HG03460 (cell line): ENCODE measurements around the gene NMRK2.

Source experiments
- ATAC-seq: cut with Tn5 transposase; IDR thresholded peaks from one replicate; pipeline ENCODE4 v1.9.1; 2021; ENCODE audit not compliant: unreplicated experiment

NMRK2 gene

DNA sequence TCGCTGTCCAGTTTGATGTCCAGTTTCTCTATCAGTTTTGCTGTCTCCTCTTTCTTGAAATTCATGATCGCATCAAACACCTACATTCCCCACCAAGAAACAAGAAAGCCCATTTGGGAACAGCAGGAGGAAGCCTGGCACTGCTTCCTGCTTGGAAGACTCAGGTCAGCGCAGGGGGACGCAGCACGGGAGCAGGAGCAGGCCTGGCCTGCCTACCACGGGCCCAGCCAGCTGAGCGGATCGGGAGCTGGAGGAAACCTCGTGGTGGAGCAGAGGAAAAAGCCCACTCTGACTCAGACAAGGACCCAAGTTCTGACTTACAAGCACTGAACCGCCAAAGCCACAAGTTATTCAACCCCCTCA lies 48.5 kb downstream of the NMRK2 start:
- ATAC-seq = no peak

DNA sequence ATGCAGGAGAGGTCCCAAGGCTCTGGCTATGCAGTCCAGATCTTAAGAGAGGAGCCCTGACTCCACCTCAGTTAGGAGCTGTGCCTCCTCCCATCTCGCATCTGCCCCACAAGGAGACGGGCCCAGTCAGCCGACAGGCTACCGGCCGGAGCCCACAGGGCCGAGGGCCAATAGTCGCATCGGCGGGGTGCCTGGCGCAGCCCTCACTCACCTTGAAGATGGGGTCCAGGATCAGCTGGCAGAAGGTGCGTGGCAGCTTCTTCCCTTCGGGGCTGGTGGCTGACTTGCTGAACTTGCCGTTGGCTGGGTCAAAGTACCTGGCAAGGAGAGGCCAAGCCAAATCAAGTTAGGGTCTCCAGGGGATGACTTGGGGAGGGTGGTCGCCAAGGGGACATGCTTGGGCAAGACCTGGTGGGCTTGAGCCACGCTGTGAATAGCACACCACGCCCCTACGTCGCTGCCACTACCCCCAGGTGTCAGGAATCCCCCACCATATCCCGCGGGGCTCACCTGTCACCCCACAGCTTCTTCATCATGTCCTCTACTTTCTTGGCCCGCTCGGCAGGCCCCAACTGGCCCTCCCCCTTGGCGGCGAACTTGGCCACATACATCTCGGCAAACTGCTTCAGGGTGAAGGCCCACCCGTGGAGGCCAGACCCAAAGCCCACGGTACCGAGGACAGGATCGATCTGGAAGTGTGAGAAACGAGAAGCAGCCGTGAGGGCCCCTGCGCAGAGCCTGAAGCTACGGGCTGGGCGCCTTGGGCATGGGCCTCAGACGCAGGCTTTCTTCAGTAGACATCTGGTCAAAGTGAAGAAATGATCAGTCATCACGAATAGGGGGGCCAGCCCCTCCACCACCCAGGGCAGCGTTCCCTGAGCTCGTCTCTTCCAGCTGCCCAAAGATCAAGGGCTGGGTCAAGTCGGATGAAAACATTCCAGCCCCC lies 49.1 kb downstream of the NMRK2 start:
- ATAC-seq = no peak

DNA sequence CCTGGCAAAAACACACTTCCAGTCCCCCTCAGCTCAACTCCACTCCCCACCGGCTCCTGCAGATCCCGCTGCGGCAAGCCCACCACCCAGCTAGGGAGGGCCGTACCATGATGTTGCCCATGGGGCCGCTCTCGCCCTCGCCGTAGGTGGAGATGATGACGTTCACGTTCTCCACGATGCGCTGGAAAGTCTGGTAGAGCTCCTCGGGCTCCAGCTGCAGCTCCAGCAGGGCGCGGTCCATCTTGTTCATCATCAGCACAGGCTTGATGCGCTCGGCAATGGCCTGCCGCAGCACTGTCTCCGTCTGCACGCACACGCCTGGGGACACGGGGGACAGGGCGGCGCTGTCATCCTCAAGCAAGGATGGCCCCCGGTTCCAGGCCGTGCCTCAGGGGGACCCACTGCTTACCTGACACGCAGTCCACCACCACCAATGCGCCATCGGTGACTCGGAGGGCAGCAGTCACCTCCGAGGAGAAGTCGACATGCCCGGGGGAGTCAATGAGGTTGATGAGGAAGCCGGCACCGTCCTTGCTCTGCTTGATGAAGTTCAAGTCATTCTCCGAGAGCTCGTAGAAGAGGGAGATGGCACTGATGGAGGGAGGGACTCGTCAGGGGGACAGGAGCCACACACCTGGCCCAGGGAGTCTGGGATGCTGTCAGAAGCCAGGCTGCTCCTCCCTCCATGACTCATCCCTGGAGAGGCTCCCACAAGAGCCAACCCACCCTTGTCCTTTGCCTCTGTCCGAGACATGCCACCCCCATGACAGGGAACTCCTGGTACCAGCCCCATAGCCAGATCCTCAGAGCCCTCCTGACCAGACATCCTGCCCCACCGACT lies 50.1 kb downstream of the NMRK2 start:
- no peak for ATAC-seq

- ATAC-seq = no peak
Measured at GRCh38 chr19:3983542-3983914, 50.7 kb downstream of the NMRK2 start.

DNA sequence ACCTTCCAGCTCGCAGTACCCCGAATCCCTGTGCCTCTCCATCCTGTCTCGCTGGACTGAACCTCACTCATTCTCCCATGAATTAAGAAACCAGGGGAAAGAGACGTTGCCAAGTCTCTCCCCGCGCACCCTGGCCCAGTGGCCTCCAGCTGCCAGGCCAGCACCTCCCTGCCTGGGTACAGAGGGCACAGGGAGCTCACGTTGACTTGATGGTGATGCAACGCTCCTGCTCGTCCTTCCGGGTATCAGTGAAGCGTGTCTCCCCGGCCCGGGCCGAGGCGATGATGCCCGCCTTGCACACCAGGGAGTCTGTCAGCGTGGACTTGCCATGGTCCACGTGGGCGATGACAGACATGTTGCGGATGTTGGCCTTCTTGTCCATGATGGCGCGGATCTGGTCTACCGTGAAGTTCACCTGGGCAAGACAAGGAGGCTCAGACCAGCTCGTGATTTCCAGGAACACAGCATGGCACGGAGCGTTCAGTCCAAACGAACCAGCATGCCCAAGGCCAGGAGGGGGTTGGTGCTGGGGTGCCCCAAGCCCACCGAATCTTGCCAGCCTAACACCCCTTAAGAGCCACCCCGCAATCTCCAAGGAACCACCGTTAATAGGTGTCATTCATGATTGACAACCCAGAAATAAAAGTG lies 51.2 kb downstream of the NMRK2 start:
- ATAC-seq = no peak

DNA sequence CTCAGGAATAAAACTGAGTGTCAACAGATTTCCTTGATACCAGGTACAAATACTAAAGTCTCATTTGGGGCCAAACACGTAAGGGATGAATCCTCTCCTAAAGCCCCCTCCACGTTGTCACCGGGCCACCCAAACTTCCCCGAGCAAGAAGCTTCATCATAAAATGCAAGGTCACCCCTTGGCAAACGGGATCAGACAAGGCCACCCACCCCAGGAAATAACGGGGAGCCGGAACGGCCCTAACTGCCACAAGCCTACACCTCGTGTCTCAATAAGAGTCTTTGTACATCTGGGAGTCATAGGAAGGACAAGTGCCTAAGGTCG lies 51.7 kb downstream of the NMRK2 start:
- no peak for ATAC-seq

- no peak for ATAC-seq
Measured at GRCh38 chr19:3984908-3985642, 52.2 kb downstream of the NMRK2 start, which contains the start of gene EEF2. Gene EEF2 (minus strand): TSS chr19:3985463. CDS start chr19:3985380, 83 bp downstream.

DNA sequence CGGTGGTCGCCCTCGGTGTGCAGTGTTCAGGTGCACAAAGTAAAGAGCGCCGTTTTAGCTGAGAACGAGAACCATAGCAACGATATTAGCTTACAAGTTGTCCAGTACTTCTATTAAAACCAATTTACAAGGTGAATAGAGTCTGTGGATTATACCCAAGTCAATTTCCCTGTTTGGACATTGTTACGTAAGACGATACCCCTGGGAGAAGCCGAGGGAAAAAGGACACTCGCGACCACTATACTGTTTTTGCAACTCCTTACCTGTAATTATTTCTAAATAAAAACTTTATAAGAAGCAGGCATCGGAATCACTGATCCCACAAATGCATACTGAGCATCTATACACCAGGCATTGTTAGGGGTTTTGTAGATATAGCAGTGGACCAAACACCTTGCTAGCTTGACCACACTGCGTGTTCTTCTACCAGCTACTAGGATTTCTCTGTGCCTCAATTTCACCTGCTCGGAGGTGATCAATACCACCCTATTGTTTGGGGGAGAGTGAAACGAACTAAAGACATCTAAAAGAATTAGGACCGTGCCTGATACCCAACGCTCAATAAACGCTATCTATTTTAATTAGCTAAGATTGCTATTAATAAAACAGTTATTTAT lies 52.9 kb downstream of the NMRK2 start:
- ATAC-seq = no peak

- ATAC-seq = no peak
Measured at GRCh38 chr19:3986260-3987041, 53.6 kb downstream of the NMRK2 start.

DNA sequence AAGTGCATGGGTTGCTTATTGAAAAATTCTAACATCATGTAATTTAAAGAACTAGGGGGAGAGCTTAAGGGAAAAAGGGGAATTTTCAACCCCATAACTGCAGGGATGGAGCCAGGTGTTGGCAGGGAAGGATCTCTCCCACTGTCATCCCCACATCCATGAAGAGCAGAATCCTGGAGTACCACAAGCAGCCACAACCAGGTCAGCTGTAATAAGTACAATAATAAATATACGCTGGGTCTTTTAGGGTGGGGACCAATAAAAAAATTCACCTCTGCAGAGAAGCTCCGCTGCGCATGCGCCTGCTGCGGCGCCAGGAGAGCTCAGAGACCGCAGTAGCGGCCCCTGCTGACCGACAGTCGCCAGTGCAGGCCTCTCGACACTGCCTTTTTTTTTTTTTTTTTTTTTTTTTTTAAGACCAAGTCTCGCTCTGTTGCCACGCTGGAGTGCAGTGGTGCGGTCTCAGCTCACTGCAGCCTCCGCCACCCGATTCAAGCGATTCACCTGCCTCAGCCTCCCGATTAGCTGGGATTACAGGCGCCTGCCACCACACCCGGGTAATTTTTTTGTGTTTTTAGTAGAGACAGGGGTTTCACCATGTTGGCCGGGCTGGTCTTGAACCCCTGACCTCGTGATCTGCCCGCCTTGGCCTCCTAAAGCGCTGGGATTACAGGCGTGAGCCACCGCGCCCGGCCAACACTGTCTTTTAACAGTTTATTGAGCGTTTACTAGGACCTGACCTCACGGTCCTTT lies 54.9 kb downstream of the NMRK2 start:
- no peak for ATAC-seq

DNA sequence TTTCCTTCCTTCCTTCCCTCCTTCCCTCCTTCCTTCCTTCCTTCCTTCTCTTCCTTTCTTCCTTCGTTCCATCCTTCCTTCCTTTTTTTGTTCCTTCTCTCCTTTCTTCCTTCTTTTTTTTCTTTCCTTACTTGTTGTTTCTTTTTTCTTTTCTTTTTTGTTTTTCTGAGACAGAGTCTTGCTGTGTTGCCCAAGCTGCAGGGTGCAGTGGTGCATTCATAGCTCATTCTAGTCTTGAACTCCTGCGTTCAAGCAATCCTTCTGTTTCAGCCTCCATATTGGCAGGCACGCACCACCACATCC lies 57.9 kb downstream of the NMRK2 start:
- no peak for ATAC-seq
